Measurements from ENCODE around the gene GRIK4.

- no peak for TF ChIP-seq SMC3 (conservative IDR thresholded peaks at IDR 0.05; ENCODE audit: poor library complexity)
- TF ChIP-seq CTCF (IDR thresholded peaks at IDR 0.05; ENCODE audit: poor library complexity, severe bottlenecking), result no peak
- no peak for TF ChIP-seq REST (IDR thresholded peaks at IDR 0.05; ENCODE audit: borderline replicate concordance)
- no peak for TF ChIP-seq EZH2 (IDR thresholded peaks at IDR 0.05; ENCODE audit: borderline replicate concordance, insufficient read depth, low read length, poor library complexity, severe bottlenecking)
- no peak for TF ChIP-seq EP300 (conservative IDR thresholded peaks at IDR 0.05; ENCODE audit: poor library complexity, severe bottlenecking)
- TF ChIP-seq POLR2AphosphoS5 (IDR thresholded peaks at IDR 0.05), result no peak
- TF ChIP-seq TAF1 (IDR thresholded peaks at IDR 0.05; ENCODE audit: low read depth), result no peak
- no peak for TF ChIP-seq RAD21 (conservative IDR thresholded peaks at IDR 0.05)
Observed at GRCh38 chr11:120594746-120595145, 83.2 kb downstream of the GRIK4 start.

Data from neural cell (in vitro differentiated cells).